Panc1 (cell line): ENCODE measurements around the gene AFDN. TPM values are rescaled to one million over a fixed set of nuclear protein-coding genes. Genes with fewer than 3 reads are reported as not detected.

ENCODE experiments used
- ATAC-seq: fragments of 200-7000 bp; cut with Tn5 transposase; 2 replicates; pipeline ENCODE4 v1.9.1; 2020; ENCODE audit warnings: mild to moderate bottlenecking, moderate library complexity
- BruUV-seq: library from RNA; stranded (reverse); fragments of 400-500 nt; replicated peaks from 2 replicates; lab custom pipeline; 2021; lab: Mats Ljungman, UMichigan
- CTCF ChIA-PET: fragments of 300-600 bp; sonication (Branson Sonifier 250); formaldehyde crosslinking; loops from one replicate; lab custom pipeline; 2022; ENCODE audit warnings: antibody characterized with exemption; lab: Charles Lee
- POLR2A ChIA-PET: fragments of 300-600 bp; sonication (Branson Sonifier 250); formaldehyde crosslinking; loops from one replicate; lab custom pipeline; 2022; ENCODE audit warnings: antibody characterized with exemption; lab: Charles Lee
- DNase-seq: peaks from one replicate; pipeline ENCODE4 v3.0.0-alpha.2; 2010; ENCODE audit warnings: low read depth, low spot score
- H3K27ac ChIP-seq: 2 replicates; pipeline ENCODE4 v1.5.1; 2011; ENCODE audit warnings: mild to moderate bottlenecking, low read length, inconsistent platforms
- H3K27me3 ChIP-seq: fragments of 200-500 bp; sonication (Bioruptor generic); 2 replicates; pipeline ENCODE4 v1.6.0; 2014; ENCODE audit warnings: low read length, inconsistent platforms; ENCODE audit not compliant: control insufficient read depth, insufficient read depth
- H3K36me3 ChIP-seq: fragments of 200-500 bp; sonication (Bioruptor generic); 2 replicates; pipeline ENCODE4 v1.5.1; 2014; ENCODE audit warnings: inconsistent platforms, mild to moderate bottlenecking, low read length, moderate library complexity; ENCODE audit not compliant: control insufficient read depth, insufficient read depth
- H3K4me1 ChIP-seq: 2 replicates; pipeline ENCODE4 v1.5.1; 2011; ENCODE audit warnings: inconsistent platforms, mild to moderate bottlenecking, low read length, moderate library complexity; ENCODE audit not compliant: control insufficient read depth, insufficient read depth
- H3K4me3 ChIP-seq, 2 experiments: 2 replicates each; pipeline ENCODE4 v1.5.1; 2011 to 2012; ENCODE audit warnings: low read depth in 2 of 2, low read length in 2 of 2, mild to moderate bottlenecking in 2 of 2, inconsistent platforms in 1 of 2, moderate library complexity in 1 of 2
- H3K9me3 ChIP-seq: fragments of 200-500 bp; sonication (Bioruptor generic); 2 replicates; pipeline ENCODE4 v1.5.1; 2014; ENCODE audit warnings: low read depth, mild to moderate bottlenecking, inconsistent platforms, low read length, moderate library complexity; ENCODE audit not compliant: control insufficient read depth, insufficient read depth
- POLR2AphosphoS5 ChIP-seq: IDR thresholded peaks from 2 replicates; pipeline ENCODE4 v1.6.1; 2012; ENCODE audit warnings: mild to moderate bottlenecking, low read depth, low read length, moderate library complexity
- SIN3A ChIP-seq: IDR thresholded peaks from 2 replicates; pipeline ENCODE4 v1.6.1; 2012; ENCODE audit warnings: low read depth, mild to moderate bottlenecking, low read length, moderate library complexity, borderline replicate concordance; ENCODE audit not compliant: insufficient read depth
- TCF7L2 ChIP-seq: IDR thresholded peaks from 2 replicates; pipeline ENCODE4 v1.6.1; 2011; ENCODE audit warnings: mild to moderate bottlenecking, low read depth, low read length, inconsistent platforms
- in situ Hi-C: cut with HindIII; loops from 2 replicates; pipeline ENCODE4 v1.10.0; 2016; ENCODE audit warnings: low sequenced_read_pairs, low pct_unique_long_range_greater_than_20kb
- intact Hi-C: fragments of 100-400 bp; cut with micrococcal nuclease; formaldehyde crosslinking; loops from one replicate; pipeline ENCODE4 v1.10.0; 2022; ENCODE audit not compliant: unreplicated experiment
- total RNA-seq: library from RNA; stranded (reverse); gene quantifications from one replicate; pipeline ENCODE4 v1.2.1, GENCODE V29; 2021; ENCODE audit not compliant: unreplicated experiment
- TF ChIP-seq, protein P1 (sequence below): fragments of 450-650 bp; IDR thresholded peaks from 2 replicates; pipeline ENCODE4 v1.5.1; 2017; ENCODE audit warnings: mild to moderate bottlenecking
- TF ChIP-seq, protein P2 (sequence below), 2 experiments: IDR thresholded peaks; 2 replicates each; pipeline ENCODE4 v1.6.1; 2011 to 2012; ENCODE audit warnings: low read depth in 2 of 2, control low read depth in 1 of 2, low read length in 1 of 2, mild to moderate bottlenecking in 1 of 2, moderate library complexity in 1 of 2; ENCODE audit not compliant: insufficient read depth in 1 of 2

Gene AFDN
- total RNA-seq, 1 experiment from 2014 or later, result 143 TPM

DNA sequence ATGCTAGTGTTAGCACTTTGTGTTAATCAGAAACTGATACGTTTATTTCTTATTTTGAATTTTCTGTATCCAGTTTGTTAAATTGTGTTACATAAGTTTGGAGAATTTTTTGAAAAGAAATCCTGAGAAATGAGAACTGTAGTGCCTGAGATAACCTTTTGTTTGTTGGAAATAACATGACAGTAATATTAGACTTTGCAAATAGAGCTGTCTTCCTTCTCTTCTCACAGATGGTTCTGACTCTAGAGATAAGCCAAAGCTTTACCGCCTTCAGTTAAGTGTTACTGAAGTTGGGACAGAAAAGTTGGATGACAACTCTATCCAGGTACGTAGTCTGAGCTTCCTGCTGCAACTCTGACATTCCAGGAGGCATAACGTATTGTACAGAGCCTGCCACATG is 69.9 kb downstream of the AFDN start:
- intact Hi-C loops, result loop anchor here (5.0 to 10.0 kb wide), 2 partner anchors 392 to 474 kb away; no protein-coding TSS in a partner anchor
- Histone ChIP-seq H3K4me1 (no peaks in the 10 kb centered on the region), H3K4me3 (no peak overlapping the region), H3K27me3 (no peaks in the 10 kb centered on the region), H3K36me3 (peaks cover 2% of the 10 kb centered on the region; the same call in 1 of the 2 replicates), H3K9me3 (no peaks in the 10 kb centered on the region), H3K27ac (no peak overlapping the region)
- TF ChIP-seq TCF7L2, result no peak
- TF ChIP-seq SIN3A, result no peak
- TF ChIP-seq, protein P1, sequence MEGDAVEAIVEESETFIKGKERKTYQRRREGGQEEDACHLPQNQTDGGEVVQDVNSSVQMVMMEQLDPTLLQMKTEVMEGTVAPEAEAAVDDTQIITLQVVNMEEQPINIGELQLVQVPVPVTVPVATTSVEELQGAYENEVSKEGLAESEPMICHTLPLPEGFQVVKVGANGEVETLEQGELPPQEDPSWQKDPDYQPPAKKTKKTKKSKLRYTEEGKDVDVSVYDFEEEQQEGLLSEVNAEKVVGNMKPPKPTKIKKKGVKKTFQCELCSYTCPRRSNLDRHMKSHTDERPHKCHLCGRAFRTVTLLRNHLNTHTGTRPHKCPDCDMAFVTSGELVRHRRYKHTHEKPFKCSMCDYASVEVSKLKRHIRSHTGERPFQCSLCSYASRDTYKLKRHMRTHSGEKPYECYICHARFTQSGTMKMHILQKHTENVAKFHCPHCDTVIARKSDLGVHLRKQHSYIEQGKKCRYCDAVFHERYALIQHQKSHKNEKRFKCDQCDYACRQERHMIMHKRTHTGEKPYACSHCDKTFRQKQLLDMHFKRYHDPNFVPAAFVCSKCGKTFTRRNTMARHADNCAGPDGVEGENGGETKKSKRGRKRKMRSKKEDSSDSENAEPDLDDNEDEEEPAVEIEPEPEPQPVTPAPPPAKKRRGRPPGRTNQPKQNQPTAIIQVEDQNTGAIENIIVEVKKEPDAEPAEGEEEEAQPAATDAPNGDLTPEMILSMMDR, result no peak
- no peak for TF ChIP-seq POLR2AphosphoS5
- TF ChIP-seq, protein P2, sequence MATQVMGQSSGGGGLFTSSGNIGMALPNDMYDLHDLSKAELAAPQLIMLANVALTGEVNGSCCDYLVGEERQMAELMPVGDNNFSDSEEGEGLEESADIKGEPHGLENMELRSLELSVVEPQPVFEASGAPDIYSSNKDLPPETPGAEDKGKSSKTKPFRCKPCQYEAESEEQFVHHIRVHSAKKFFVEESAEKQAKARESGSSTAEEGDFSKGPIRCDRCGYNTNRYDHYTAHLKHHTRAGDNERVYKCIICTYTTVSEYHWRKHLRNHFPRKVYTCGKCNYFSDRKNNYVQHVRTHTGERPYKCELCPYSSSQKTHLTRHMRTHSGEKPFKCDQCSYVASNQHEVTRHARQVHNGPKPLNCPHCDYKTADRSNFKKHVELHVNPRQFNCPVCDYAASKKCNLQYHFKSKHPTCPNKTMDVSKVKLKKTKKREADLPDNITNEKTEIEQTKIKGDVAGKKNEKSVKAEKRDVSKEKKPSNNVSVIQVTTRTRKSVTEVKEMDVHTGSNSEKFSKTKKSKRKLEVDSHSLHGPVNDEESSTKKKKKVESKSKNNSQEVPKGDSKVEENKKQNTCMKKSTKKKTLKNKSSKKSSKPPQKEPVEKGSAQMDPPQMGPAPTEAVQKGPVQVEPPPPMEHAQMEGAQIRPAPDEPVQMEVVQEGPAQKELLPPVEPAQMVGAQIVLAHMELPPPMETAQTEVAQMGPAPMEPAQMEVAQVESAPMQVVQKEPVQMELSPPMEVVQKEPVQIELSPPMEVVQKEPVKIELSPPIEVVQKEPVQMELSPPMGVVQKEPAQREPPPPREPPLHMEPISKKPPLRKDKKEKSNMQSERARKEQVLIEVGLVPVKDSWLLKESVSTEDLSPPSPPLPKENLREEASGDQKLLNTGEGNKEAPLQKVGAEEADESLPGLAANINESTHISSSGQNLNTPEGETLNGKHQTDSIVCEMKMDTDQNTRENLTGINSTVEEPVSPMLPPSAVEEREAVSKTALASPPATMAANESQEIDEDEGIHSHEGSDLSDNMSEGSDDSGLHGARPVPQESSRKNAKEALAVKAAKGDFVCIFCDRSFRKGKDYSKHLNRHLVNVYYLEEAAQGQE (IDR thresholded peaks at IDR 0.05; ENCODE audit: insufficient read depth in 1 of 2, low read depth in 2 of 2, low read length in 1 of 2), result no peak
- BruUV-seq, result no TSS peak
- no peak for DNase-seq
- in situ Hi-C loops, result no loop called here
- ATAC-seq, result no peak
- POLR2A ChIA-PET, result interaction anchor here (0.7 kb wide), 1 partner anchor 12 kb away, joined by 5 read pairs; no protein-coding TSS in a partner anchor
- CTCF ChIA-PET, result no interaction called here

DNA sequence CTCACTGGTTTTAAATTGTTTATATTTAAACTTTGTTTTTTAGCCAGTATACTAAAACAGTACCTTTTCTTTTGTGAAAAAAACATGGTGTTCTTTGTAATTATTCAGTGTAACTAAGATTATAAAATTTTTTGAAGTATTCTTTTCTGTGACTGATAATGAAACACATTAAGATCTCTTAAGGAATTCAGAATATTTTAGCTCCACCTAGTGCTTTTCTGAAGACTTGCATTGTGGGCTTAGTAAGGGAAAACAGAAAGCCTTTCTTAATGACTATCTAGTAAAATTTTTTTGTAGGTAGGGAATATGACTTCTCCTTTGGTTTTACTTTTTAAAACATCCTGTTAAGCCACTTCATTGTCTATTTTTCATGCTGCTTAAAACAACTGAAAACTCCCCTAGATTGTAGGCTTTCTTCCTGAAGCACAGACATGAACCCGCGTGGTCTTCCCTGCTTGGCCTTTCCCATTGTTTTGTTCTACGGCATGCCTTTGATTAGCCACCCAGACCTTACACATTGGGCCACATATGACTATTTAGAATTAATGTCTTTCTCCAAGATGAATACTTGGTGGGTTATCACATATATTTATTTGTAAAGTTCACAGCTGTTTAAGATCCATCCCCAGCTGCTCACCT is 72.1 kb downstream of the AFDN start:
- Histone ChIP-seq H3K27me3 (no peaks in the 10 kb centered on the region), H3K9me3 (no peaks in the 10 kb centered on the region), H3K36me3 (peaks cover 4% of the 10 kb centered on the region; the same call in 1 of the 2 replicates), H3K4me3 (no peak overlapping the region), H3K27ac (no peak overlapping the region), H3K4me1 (no peaks in the 10 kb centered on the region)
- ATAC-seq (peak; percentile 72; the same call in 1 of the 2 replicates), DNase-seq (no peak)
- in situ Hi-C loops (no loop called here), intact Hi-C loops (loop anchor here (5.0 to 10.0 kb wide), 2 partner anchors 394 to 476 kb away; no protein-coding TSS in a partner anchor)
- ChIA-PET POLR2A (no interaction called here), CTCF (no interaction called here)
- no TSS peak for BruUV-seq
- TF ChIP-seq, protein P1, result peak; percentile 75
- TF ChIP-seq POLR2AphosphoS5 (no peak), TCF7L2 (no peak), SIN3A (no peak)
- TF ChIP-seq, protein P2 (IDR thresholded peaks at IDR 0.05; ENCODE audit: insufficient read depth in 1 of 2, low read depth in 2 of 2, low read length in 1 of 2), result no peak
